ENCODE measurements around the gene SIRPA.

The SIRPA gene

DNA sequence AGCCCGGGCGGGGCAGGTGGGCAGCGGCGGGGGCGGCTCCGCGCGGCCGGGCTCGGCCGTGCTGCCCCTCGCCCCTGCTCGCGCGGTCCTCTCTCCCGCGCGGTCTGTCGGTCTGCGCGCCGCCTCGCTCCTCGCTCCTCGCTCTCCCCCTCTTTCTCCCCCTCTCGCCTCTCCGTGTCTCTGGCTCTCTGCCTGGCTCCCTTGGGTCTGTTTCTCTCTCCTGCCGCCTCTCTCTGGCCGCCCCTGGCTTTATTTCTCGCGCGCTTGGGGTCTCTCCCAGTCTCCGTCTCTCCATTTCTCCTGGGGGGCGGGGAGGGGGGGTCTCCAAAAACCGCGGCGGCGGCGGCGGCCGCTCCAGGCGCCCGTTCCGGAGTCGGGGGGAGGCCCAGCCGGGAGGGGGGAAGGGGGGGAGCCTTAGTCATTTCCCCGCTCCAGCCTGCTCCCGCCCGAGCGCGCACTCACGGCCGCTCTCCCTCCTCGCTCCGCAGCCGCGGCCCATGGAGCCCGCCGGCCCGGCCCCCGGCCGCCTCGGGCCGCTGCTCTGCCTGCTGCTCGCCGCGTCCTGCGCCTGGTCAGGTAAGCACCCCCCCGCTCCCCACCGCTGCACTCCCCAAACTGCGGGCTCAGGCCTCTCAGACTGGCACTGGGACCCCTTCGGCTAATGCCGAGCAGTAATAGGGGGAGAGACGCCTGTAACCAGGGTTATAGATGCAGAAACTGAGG lies at the start of gene SIRPA:
TSS of gene SIRPA (plus strand) at position 457 of the 723 bp plus-strand sequence. CDS start at position 498, 41 bp downstream.
- DNase-seq (ENCODE audit: low read depth) = no peak

DNA sequence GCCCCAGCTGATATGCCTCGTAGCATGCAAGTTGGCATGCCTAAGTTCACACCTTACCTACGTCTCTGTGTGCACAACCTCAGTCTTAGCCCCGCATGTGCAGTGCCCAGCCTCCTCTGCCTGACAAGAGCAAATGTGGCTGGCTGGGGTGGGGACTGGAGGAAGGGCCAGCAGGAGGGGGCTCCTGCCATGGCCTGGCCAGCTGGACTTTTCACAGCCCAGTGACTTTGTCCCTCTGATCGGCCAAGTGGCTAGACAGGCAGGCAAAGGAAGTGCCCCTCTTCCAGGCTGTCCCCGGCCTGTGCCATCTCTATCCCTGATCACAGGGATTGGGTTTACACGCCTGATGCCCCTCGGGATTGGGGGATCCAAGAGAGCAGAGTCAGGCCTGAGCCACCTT lies 49.5 kb upstream of the SIRPA start:
- no peak for DNase-seq (ENCODE audit: low read depth)

DNA sequence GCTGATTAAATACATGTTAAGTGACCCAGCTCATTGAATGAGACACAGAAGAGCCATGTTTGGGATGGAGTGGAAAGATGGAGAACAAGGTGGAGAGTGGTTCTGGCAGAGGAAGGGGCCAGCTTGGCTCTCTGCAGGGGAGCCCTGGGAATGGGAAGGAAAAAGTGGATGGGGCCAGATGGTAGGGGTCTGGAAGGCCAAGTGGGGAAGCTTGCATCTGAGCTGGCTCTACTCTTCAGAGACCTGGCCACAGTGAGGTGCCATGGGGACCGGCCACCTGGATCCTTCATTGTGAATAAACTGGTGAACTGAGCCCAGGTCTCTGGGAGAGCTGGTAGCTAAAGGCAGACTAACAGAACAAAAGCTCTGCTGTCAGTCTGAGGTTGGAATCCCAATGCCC lies 48.9 kb upstream of the SIRPA start:
- no peak for DNase-seq (ENCODE audit: low read depth)

DNA sequence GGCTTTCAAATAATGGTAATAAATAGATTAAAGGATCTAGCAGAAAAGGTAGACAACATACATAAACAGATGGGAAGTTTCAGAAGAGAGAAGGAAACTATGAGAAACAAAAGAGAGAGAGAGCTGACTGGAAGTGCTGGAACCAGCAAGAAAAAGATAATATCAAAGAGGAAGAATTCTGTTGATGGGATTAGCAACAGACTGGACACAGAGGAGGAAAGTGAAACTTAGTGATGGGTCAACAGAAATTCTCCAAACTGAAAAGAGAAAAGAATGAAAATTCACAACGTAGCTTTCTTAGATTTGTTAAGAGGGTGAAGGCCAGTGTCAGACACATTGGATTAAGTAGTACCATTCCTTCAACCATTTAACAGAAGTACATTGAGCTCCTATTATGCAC lies 48.3 kb upstream of the SIRPA start:
- DNase-seq (ENCODE audit: low read depth) = no peak

DNA sequence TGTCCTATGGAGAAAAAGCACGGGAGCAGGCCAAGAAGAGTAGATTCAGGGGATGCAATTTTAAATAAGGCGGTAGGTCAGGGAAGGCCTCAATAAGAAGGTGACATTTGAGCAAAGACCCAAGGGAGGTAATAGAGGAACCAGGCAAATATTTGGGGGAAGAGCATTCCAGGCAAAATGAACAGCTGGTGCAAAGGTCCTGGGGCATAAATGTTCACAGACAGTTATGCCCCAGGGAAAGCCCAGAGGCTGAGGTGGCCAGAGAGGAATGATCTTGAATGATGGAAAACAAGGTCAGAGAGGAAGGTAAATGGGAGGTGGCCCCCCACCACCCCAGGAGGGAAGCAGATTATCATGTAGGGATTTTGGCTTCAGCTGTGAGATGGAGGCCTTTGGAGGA lies 47.4 kb upstream of the SIRPA start:
- DNase-seq (ENCODE audit: low read depth) = no peak

DNA sequence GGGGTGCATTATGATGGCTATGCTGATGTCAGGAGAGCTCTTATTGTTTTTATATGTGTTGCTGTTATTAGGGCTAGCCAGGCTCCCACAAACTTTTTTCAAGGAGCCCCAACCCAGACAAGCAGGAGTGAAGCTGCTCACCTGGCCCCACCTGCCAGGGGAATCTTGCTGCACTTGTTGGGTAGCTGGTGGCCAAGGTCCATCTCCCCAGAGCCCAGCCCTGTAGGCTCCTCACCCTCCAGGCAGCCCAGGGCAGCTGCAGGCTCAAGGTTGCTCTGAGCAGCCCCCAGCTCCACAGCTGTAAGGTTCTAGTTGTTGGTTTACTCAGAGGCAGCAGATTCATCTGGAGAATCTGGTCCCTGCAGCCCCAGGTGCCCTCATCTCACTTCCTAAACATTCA lies 46.8 kb upstream of the SIRPA start:
- no peak for DNase-seq (ENCODE audit: low read depth)

DNA sequence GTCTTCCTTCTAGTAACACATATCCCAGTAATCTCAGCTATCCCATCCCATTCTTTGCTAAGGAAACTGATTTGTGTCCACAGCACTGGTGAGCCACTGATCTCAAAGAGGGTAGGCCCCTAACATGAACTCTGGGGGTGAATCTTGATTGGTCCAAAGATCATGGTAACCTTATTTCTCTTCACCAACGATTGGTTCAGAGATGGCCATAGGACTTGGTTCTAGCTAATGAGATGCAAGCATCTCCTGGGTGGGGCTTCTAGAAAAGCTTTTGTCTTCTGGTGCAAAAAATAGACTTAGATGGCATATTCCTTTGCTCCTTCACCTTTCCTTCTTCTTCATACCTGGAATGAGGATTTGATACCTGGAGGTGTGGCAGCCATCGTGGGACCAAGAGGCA lies 43.8 kb upstream of the SIRPA start:
- DNase-seq (ENCODE audit: low read depth) = no peak

DNA sequence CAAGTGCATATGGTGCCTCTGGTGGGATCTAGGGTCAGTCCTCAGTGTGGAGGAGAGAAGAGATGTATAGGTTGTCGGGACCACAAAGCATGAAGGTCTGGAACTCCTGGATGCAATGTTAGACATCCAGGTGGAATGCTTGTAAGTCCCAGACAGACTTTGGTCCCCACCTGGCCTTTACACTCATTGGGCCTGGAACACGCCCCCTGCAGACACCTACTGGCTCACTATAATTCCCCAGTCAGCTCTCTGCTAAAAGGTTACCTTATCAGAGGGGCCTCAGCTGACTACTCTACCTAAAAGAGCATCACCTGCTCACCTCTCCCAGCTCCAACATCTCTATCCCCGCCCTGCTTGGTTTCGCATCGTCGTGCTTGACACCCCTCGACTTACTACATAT lies 41.7 kb upstream of the SIRPA start:
- DNase-seq (ENCODE audit: low read depth) = no peak

DNA sequence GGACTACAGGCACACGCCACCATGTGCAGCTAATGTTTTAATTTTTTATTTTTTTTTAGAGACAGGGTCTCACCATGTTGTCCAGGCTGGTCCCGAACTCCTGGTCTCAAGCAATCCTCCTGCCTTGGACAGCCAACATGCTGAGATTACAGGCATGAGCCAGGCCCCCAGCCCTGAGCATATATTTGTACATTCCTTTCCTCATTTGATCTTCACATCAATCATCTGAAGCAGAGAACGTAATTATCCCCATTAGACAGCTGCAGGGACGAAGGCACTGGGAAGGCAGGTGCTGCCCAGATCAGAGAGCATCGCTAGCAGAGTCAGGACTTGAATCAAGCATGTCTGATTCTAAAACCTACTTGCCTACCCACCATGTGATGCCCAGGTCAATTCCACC lies 41.0 kb upstream of the SIRPA start:
- DNase-seq (ENCODE audit: low read depth) = no peak

DNA sequence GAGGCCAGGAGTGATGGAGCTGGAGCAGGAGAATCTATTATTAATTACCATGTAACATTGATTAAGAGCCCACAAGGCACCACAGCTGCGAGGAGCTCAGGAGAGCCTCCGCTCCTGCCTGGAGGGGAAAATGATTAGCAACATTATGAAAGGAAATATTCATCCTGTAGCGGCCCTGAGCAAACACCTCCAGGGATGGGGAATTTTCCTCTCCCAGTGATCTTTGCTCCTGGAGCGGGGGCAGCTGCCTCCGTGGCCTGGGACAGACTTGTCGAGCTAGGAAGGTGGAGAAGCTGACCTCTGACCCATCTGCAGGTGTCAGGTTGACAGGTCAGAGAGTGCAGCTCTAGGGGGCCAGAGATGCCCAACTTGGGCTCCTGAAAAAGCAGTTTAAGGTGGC lies 40.1 kb upstream of the SIRPA start:
- DNase-seq (ENCODE audit: low read depth) = no peak

DNA sequence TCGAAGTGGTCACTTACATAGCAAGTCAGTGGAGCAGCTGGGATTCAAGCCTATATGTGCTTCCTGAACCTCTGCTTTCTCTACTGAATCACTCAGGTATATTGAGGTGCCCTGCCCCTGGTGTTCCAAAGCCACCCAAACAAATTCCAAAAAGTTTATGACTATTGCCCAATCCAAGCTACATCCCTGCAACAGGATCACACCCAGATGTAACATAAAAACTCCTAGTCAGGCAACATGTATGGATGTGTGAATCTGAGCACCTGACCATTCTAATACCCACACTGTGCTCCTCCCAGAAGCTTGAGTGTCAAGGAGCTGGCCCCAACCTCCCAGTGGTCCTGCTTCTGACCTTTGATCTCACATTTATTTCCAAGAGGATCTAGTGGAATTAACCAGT lies 39.5 kb upstream of the SIRPA start:
- no peak for DNase-seq (ENCODE audit: low read depth)

DNA sequence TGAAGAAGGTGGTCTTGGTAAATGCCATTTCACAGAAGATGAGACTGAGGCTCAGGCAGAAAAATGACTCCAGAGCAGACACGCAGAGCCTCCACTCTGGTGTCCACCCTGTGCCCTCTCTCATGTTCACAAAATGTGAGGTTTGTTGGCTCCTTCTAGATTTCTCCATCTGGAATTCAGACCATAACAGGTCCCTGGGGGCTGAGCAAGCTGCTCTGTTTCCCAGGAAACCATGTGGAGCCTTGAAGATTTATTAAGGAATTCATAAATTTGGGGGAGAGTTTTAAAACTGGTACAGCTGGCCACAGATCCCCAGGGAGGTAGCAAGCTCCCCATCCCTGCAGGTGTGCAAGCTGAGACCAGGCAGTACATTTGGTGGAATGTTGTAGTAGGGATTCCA lies 38.8 kb upstream of the SIRPA start:
- no peak for DNase-seq (ENCODE audit: low read depth)

DNA sequence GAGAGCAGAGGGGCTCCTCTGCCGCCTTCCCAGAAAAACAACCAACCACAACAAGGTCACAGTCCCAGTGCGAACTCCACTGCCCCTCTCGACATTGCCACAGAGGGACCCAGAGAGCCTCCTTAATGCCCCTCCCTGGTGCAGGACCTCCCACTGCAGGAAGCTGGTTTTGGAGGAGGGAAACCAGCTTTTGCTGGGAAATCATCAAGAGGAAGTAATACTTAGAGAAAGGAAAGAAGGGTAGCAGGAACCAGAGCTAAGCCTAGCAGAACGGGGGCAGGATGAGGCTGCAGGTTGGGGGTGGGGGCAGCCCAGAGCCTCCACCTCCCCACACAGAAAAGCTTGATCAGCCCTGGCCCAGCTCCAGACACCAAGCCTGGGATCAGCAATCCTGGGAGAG lies 37.7 kb upstream of the SIRPA start:
- no peak for DNase-seq (ENCODE audit: low read depth)

DNA sequence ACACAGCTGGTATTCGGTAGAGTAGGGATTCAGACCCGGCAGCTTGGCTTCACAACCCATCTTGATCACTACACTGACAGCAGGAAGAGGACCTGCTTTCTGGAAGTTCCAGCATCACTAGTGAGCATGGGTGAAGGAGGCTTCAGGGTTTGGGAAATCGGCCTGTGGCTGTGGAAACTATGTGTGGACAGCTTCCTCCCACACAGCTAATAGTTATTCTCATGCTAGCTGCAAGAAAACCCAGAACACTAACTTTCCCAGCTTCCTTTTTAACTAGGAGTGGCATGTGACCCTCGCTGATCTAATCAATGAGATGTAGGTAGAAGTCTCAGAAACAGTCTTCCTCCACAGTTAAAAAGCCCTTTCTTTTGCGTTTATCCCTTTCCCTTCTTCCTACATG lies 36.3 kb upstream of the SIRPA start:
- no peak for DNase-seq (ENCODE audit: low read depth)

DNA sequence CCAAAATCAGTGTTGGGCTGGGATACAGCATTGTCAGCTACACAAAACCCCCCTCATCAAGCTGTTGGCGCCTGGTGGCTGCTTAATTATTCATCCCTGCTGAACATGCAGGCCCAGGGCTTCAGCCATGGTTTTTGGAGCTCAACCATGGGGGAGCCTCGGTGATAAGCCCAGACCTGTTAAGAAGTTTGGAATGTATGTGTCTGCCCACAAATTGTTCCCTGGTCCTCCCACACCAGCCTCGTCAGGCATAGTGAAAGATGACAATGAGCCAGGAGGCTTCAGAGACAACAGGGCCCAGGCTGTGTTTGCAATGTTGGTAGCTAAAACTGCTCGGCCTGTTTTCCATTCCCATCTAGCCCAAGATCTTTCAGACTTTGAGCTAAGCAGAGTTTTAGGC lies 34.8 kb upstream of the SIRPA start:
- DNase-seq (ENCODE audit: low read depth) = no peak

DNA sequence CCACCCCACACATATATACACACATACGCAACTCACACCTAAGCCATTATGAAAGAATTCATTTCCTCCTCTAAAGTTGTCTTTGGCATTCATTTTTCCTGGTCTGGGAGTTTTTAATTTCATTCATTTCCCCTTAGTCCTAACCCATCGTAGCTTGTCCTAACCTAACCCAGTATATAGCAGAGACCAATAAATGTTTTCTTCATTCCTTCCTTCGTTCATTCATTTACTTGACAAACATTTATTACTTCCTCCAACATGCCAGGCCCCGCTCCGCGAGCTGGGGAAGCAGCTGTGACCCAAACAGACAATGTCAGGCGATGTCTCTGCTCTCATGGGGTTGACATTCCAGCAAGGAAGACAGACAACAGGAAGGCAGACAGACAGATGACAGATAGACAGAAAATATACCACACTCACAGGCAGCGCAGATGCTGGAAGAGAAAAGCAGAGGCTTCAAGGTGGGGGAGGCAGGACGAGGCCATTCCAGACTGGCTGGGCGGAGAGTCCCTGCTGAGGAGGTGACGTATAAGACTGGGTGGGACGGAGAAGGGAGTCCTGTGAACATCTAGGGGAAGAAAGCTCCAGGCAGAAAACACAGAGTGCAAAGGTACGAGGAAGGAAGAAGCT lies 33.7 kb upstream of the SIRPA start:
- no peak for DNase-seq (ENCODE audit: low read depth)

DNA sequence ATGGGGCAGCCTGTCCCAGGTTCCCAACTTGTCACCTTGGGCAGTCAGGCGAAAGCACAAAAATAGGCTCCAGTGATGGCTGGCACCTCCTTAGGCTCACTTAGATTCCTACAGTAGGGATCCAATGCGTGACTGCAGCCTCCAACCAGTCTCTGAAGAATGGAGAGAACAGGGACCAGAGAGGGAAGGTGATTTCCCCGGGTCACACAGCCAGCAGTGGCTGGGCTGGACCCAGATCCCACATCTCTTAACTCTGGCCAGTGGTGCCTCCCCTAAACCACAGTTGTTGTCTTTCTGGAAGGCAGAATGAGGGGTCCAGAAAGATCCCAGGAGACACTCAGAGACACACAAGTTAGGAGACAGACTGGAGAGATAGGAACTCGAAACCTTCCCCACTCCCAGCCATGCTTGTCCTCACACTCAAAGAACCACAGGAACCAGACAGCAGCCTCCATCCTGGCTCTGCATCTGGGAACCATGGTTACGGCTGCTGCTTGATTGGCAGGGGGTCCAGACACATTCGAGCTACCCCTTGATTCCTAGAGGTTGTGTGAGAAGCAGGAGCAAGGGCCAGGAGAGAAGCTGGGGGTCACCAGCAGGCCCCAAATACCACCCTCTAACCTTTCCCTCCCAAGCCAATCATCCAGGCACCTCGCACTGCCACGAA lies 33.1 kb upstream of the SIRPA start:
- no peak for DNase-seq (ENCODE audit: low read depth)

DNA sequence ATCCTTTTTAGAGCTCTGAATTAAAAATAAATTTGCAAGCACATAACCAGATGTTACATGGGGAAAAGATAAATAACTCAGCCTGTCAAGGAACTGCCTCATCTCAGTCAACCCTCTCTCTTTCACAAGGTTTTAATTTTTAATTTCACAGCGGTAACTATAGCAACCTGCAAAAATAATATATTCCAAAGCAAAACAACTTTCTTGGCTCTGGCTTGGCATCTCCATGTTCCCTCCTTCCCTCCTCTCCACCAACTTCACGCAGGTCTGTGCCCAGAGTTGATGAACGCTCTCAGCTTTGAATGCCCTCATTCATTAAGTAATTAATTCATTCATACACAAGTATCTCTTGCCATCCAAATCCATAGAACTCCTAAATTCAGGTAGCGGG lies 32.5 kb upstream of the SIRPA start:
- no peak for DNase-seq (ENCODE audit: low read depth)

DNA sequence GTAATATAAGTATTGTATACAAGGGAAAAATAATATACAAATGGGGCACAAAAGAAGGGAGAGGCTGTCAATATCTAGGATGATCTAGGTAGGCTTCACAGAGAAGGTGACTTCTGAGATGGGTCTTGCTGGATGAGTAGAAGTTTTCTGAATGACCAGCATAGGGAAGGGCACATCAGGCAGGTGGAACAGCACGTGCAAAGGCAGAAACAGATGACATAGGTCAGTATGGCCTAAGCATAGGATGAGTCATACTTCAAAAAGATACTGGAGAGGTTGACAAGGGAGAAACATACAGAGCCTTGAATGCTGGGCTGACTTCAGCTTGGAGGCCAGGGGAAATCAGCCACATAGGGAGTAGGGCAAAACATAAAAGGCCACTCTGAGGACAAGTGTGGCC lies 31.9 kb upstream of the SIRPA start:
- no peak for DNase-seq (ENCODE audit: low read depth)

DNA sequence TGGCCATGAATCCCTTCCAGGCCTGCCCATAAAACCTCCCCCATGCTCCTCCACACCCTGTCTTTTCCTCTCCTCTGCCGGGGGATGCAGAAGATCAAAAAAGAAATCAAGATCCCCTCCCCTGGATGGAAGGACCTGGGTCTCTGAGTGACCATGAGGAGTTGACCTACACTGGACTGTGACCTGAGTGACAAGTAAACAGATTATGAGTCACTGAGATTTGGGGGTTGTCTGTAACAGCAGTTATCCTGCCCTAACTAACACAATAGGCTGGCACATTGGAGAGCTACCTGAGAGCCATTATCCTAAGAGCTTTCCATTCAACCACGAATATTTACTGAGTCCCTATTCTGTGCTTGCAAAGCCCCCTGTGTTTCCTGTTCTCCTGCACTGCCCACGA lies 28.4 kb upstream of the SIRPA start:
- no peak for DNase-seq (ENCODE audit: low read depth)

DNA sequence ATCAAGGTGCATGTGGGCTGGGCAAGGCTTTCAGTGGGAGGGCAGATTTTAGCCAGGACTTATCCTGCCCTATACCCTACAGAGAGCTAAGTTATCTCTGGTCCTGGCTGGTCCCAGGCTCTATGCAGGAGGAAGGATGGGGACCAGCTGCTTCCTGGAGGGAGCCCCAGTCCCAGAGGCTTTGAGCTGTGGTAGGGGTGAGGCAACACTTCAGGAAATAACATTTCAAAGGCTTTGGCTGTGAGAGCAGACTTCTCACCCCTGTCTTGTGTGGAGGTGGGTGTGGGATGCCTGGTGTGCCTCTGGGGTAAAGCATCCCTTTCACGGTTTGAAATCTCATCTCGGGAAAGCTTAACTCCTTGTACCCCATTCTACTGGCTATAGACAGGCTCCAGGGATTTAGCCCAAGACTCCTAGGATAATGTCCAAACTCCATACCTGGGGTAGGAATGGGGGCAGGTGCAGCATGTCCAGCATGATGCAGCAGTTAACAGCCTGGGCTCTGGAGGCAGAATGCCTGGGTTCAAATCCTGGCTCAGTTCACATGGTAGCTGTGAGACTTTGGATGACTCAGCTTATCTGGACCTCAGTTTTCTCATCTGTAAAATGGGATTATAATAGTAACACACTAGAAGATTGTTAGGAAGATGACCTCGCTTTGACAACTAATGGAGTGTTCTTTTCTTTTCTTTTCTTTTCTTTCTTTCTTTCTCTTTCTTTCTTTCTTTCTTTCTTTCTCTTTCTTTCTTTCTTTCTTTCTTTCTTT lies 27.5 kb upstream of the SIRPA start:
- no peak for DNase-seq (ENCODE audit: low read depth)

DNA sequence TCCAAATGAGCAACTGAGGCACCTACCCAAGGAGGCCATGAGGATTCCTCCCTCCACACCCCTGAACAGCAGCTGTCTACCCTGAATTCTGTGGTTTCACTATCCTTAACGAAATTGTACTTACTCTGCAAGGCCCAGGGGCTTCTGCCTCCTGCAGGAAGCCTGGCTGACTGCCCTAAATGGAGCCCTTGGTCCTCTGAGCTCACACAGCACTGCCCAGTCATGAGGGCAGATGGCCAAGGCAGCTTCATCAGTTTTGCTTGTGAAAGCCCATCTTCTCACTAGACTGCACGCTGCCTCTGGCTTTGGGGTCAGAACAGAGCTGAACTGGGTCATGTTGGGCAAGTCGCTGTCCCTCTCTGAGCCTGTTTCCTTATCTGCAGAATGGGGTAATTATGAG lies 26.4 kb upstream of the SIRPA start:
- DNase-seq (ENCODE audit: low read depth) = no peak

DNA sequence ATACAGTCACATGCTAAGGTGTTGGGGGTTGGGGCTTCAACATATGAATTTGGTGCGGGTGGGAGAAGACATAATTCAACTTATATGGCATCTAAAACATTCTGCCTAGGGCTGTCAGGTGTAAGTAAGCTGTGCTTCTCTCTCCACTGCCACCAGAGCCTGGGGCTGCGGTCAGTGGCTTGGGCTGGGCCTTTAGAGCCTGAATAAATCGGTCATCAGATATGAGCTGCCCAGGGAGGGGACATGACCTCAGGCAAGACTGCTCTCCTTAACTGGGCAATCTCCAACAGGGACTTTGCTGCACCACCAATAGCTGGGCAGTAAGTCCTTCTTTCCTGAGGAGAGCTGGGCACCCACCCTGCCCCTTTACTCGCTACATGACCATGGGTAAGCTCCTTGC lies 24.9 kb upstream of the SIRPA start:
- no peak for DNase-seq (ENCODE audit: low read depth)
